ENCODE data around the gene NFKBIZ.

The NFKBIZ gene

GRCh38 chr3:101848754-101849713 is at the start of gene NFKBIZ:
TSS of gene NFKBIZ (plus strand) at chr3:101849514. CDS start at chr3:101849629, 115 bp downstream.
- peak; percentile 88 for DNase-seq

GRCh38 chr3:101801174-101801573 is 48.1 kb upstream of the NFKBIZ start:
- DNase-seq, result no peak

- DNase-seq, result no peak
These were observed 47.1 kb upstream of the NFKBIZ start for GRCh38 chr3:101802179-101802578.

- no peak for DNase-seq
These were observed 46.0 kb upstream of the NFKBIZ start for GRCh38 chr3:101803173-101803782.

GRCh38 chr3:101803939-101804338 is 45.4 kb upstream of the NFKBIZ start:
- DNase-seq, result no peak

- DNase-seq, result no peak
These were observed 42.8 kb upstream of the NFKBIZ start for GRCh38 chr3:101806491-101806890.

- DNase-seq, result no peak
These were observed 41.4 kb upstream of the NFKBIZ start for GRCh38 chr3:101807888-101808287.

- DNase-seq, result no peak
These were observed 39.9 kb upstream of the NFKBIZ start for GRCh38 chr3:101809178-101810021.

- DNase-seq, result no peak
These were observed 39.3 kb upstream of the NFKBIZ start for GRCh38 chr3:101810022-101810418.

GRCh38 chr3:101811875-101812274 is 37.4 kb upstream of the NFKBIZ start:
- no peak for DNase-seq

GRCh38 chr3:101812895-101813294 is 36.4 kb upstream of the NFKBIZ start:
- DNase-seq, result no peak

GRCh38 chr3:101813817-101814440 is 35.4 kb upstream of the NFKBIZ start:
- DNase-seq, result no peak

- no peak for DNase-seq
These were observed 34.5 kb upstream of the NFKBIZ start for GRCh38 chr3:101814835-101815234.

- no peak for DNase-seq
These were observed 32.8 kb upstream of the NFKBIZ start for GRCh38 chr3:101816215-101817149.

GRCh38 chr3:101817992-101818391 is 31.3 kb upstream of the NFKBIZ start:
- DNase-seq, result no peak

GRCh38 chr3:101819649-101820206 is 29.6 kb upstream of the NFKBIZ start:
- no peak for DNase-seq

- DNase-seq, result no peak
These were observed 27.8 kb upstream of the NFKBIZ start for GRCh38 chr3:101821503-101821902.

GRCh38 chr3:101823525-101823924 is 25.8 kb upstream of the NFKBIZ start:
- no peak for DNase-seq

GRCh38 chr3:101824702-101825101 is 24.6 kb upstream of the NFKBIZ start:
- no peak for DNase-seq

- DNase-seq, result no peak
These were observed 23.3 kb upstream of the NFKBIZ start for GRCh38 chr3:101825904-101826445.
